Mesendoderm (in vitro differentiated cells): ENCODE results near the gene TCF7L1.

Experiments used
- DNase-seq: peaks from one replicate; pipeline ENCODE4 v3.0.0; 2013
- H2AK5ac ChIP-seq: 2 replicates; pipeline ENCODE4 v1.6.1; 2013; ENCODE audit warnings: low read length, inconsistent platforms
- H2BK120ac ChIP-seq: 2 replicates; pipeline ENCODE4 v1.6.1; 2013; ENCODE audit warnings: low read depth, mild to moderate bottlenecking, low read length, moderate library complexity, mixed read lengths
- H2BK15ac ChIP-seq: replicated peaks from 2 replicates; pipeline ENCODE4 v1.6.1; 2013; ENCODE audit warnings: low read depth, mild to moderate bottlenecking, moderate library complexity
- H2BK5ac ChIP-seq: 2 replicates; pipeline ENCODE4 v1.6.1; 2013; ENCODE audit warnings: low read length, inconsistent platforms
- H3K18ac ChIP-seq: 2 replicates; pipeline ENCODE4 v1.6.1; 2013; ENCODE audit warnings: mild to moderate bottlenecking, low read length, mixed read lengths
- H3K23ac ChIP-seq: one replicate; pipeline ENCODE4 v1.6.1; 2013; ENCODE audit warnings: low read length
- H3K27ac ChIP-seq: 2 replicates; pipeline ENCODE4 v1.5.1; 2013; ENCODE audit warnings: low read depth, mild to moderate bottlenecking, inconsistent platforms, low read length, moderate library complexity
- H3K27me3 ChIP-seq: 2 replicates; pipeline ENCODE4 v1.6.1; 2013; ENCODE audit warnings: low read length, control low read depth, mild to moderate bottlenecking, inconsistent platforms; ENCODE audit not compliant: insufficient read depth, poor library complexity
- H3K36me3 ChIP-seq: 2 replicates; pipeline ENCODE4 v1.6.1; 2013; ENCODE audit warnings: low read length, inconsistent platforms; ENCODE audit not compliant: control insufficient read depth, insufficient read depth
- H3K4ac ChIP-seq: one replicate; pipeline ENCODE4 v1.6.1; 2013; ENCODE audit warnings: low read depth, mild to moderate bottlenecking, low read length, moderate library complexity
- H3K4me1 ChIP-seq: 2 replicates; pipeline ENCODE4 v1.6.1; 2013; ENCODE audit warnings: low read depth, low read length, inconsistent platforms; ENCODE audit not compliant: control insufficient read depth
- H3K4me2 ChIP-seq: 2 replicates; pipeline ENCODE4 v1.6.1; 2013; ENCODE audit warnings: low read length
- H3K4me3 ChIP-seq: 2 replicates; pipeline ENCODE4 v1.5.1; 2013; ENCODE audit warnings: mild to moderate bottlenecking, low read length
- H3K56ac ChIP-seq: one replicate; pipeline ENCODE4 v1.6.1; 2013; ENCODE audit warnings: low read length
- H3K79me1 ChIP-seq: 2 replicates; pipeline ENCODE4 v1.6.1; 2013; ENCODE audit warnings: low read length, inconsistent platforms
- H3K79me2 ChIP-seq: 2 replicates; pipeline ENCODE4 v1.6.1; 2013; ENCODE audit warnings: mild to moderate bottlenecking, low read length; ENCODE audit not compliant: control insufficient read depth, insufficient read depth
- H3K9ac ChIP-seq: 2 replicates; pipeline ENCODE4 v1.6.1; 2013; ENCODE audit warnings: low read length, inconsistent platforms
- H4K5ac ChIP-seq: one replicate; pipeline ENCODE4 v1.6.1; 2013; ENCODE audit warnings: low read length
- H4K8ac ChIP-seq: one replicate; pipeline ENCODE4 v1.6.1; 2013; ENCODE audit warnings: low read depth, mild to moderate bottlenecking, control low read depth, low read length, moderate library complexity
- WGBS: extraction: QIAGEN DNeasy Blood & Tissue Kit; methylation state at CpG from one replicate; pipeline ENCODE4 v1.1.7; 2013; ENCODE audit warnings: low lambda C conversion rate, missing lambda C conversion rate; ENCODE audit not compliant: insufficient coverage; ENCODE audit errors: extremely low coverage; 5-methylcytosine and 5-hydroxymethylcytosine counted together

The TCF7L1 gene

GRCh38 chr2:85212841-85213240 is 79.6 kb downstream of the TCF7L1 start:
- no peaks in the 10 kb centered on the region for H3K36me3 ChIP-seq
- no peak overlapping the region for H3K9ac ChIP-seq
- H2BK15ac ChIP-seq, result no peak overlapping the region
- WGBS, result no CpG with 5 or more reads among the region's 3 CpGs
- no peak overlapping the region for H4K8ac ChIP-seq
- no peak overlapping the region for H2BK120ac ChIP-seq
- no peak overlapping the region for H3K18ac ChIP-seq
- DNase-seq, result no peak
- no peaks in the 10 kb centered on the region for H3K79me2 ChIP-seq
- H3K27ac ChIP-seq, result no peak overlapping the region
- no peak overlapping the region for H2BK5ac ChIP-seq
- H3K79me1 ChIP-seq, result no peaks in the 10 kb centered on the region
- no peak overlapping the region for H3K4me2 ChIP-seq
- H3K4me3 ChIP-seq, result no peak overlapping the region
- peaks cover 18% of the 10 kb centered on the region for H3K4me1 ChIP-seq
- no peak overlapping the region for H3K56ac ChIP-seq
- H4K5ac ChIP-seq, result no peak overlapping the region
- H2AK5ac ChIP-seq, result no peak overlapping the region
- no peak overlapping the region for H3K4ac ChIP-seq
- H3K23ac ChIP-seq, result no peak overlapping the region
- no peaks in the 10 kb centered on the region for H3K27me3 ChIP-seq

GRCh38 chr2:85213404-85213803 is 80.2 kb downstream of the TCF7L1 start:
- Histone ChIP-seq H3K4me3 (no peak overlapping the region), H3K4me1 (peaks cover 18% of the 10 kb centered on the region), H3K27me3 (no peaks in the 10 kb centered on the region), H3K23ac (no peak overlapping the region), H2BK5ac (no peak overlapping the region), H4K8ac (no peak overlapping the region), H3K56ac (no peak overlapping the region), H2BK120ac (no peak overlapping the region), H3K36me3 (no peaks in the 10 kb centered on the region), H3K9ac (no peak overlapping the region), H3K79me2 (no peaks in the 10 kb centered on the region), H3K4me2 (no peak overlapping the region), H3K79me1 (no peaks in the 10 kb centered on the region), H3K27ac (no peak overlapping the region), H3K4ac (no peak overlapping the region), H3K18ac (no peak overlapping the region), H2BK15ac (no peak overlapping the region), H2AK5ac (no peak overlapping the region), H4K5ac (no peak overlapping the region)
- no CpG with 5 or more reads among the region's 2 CpGs for WGBS
- no peak for DNase-seq

GRCh38 chr2:85213901-85214512 is 80.8 kb downstream of the TCF7L1 start:
- peak; percentile 40 for DNase-seq
- Histone ChIP-seq H4K5ac (no peak overlapping the region), H3K9ac (no peak overlapping the region), H3K56ac (no peak overlapping the region), H2AK5ac (no peak overlapping the region), H3K27me3 (no peaks in the 10 kb centered on the region), H3K4me3 (no peak overlapping the region), H2BK15ac (no peak overlapping the region), H3K4ac (no peak overlapping the region), H2BK5ac (no peak overlapping the region), H4K8ac (no peak overlapping the region), H3K27ac (no peak overlapping the region), H2BK120ac (no peak overlapping the region), H3K18ac (no peak overlapping the region), H3K36me3 (no peaks in the 10 kb centered on the region), H3K23ac (no peak overlapping the region), H3K79me1 (no peaks in the 10 kb centered on the region), H3K79me2 (no peaks in the 10 kb centered on the region), H3K4me1 (peaks cover 18% of the 10 kb centered on the region), H3K4me2 (no peak overlapping the region)
- no CpG with 5 or more reads among the region's 15 CpGs for WGBS

- Histone ChIP-seq H3K79me2 (no peaks in the 10 kb centered on the region), H2BK120ac (no peak overlapping the region), H4K5ac (no peak overlapping the region), H2BK15ac (no peak overlapping the region), H2BK5ac (no peak overlapping the region), H2AK5ac (no peak overlapping the region), H3K4ac (no peak overlapping the region), H3K4me3 (no peak overlapping the region), H3K9ac (no peak overlapping the region), H3K79me1 (no peaks in the 10 kb centered on the region), H3K56ac (no peak overlapping the region), H3K23ac (no peak overlapping the region), H4K8ac (no peak overlapping the region), H3K27me3 (no peaks in the 10 kb centered on the region), H3K4me2 (no peak overlapping the region), H3K27ac (no peak overlapping the region), H3K18ac (no peak overlapping the region), H3K36me3 (no peaks in the 10 kb centered on the region), H3K4me1 (peaks cover 18% of the 10 kb centered on the region)
- peak; percentile 60 for DNase-seq
- WGBS, result no CpG with 5 or more reads among the region's 9 CpGs
Observed at GRCh38 chr2:85215081-85215447, 81.9 kb downstream of the TCF7L1 start.

- no peak overlapping the region for H2BK15ac ChIP-seq
- DNase-seq, result peak; percentile 61
- H2BK120ac ChIP-seq, result no peak overlapping the region
- no peak overlapping the region for H2BK5ac ChIP-seq
- H3K4me3 ChIP-seq, result no peak overlapping the region
- H4K5ac ChIP-seq, result no peak overlapping the region
- H3K27ac ChIP-seq, result no peak overlapping the region
- H3K18ac ChIP-seq, result no peak overlapping the region
- WGBS, result no CpG with 5 or more reads among the region's 18 CpGs
- no peaks in the 10 kb centered on the region for H3K27me3 ChIP-seq
- H3K36me3 ChIP-seq, result no peaks in the 10 kb centered on the region
- H3K4ac ChIP-seq, result no peak overlapping the region
- no peak overlapping the region for H2AK5ac ChIP-seq
- peak overlapping the region; percentile 11 for H3K56ac ChIP-seq
- no peak overlapping the region for H4K8ac ChIP-seq
- H3K23ac ChIP-seq, result no peak overlapping the region
- H3K4me2 ChIP-seq, result no peak overlapping the region
- no peak overlapping the region for H3K9ac ChIP-seq
- peaks cover 18% of the 10 kb centered on the region for H3K4me1 ChIP-seq
- no peaks in the 10 kb centered on the region for H3K79me1 ChIP-seq
- H3K79me2 ChIP-seq, result no peaks in the 10 kb centered on the region
Observed at GRCh38 chr2:85215448-85216401, 82.5 kb downstream of the TCF7L1 start.
